Thoracic aorta endothelial cell (primary cell): Measurements from ENCODE around the gene ACTR8. TPM values are rescaled to one million over a fixed set of nuclear protein-coding genes. Genes with fewer than 3 reads are reported as not detected.

Experiments
- total RNA-seq: library from RNA; depleted of rRNA; stranded (reverse); fragments of >200 nt; gene quantifications from 2 replicates; pipeline ENCODE4 v1.2.3, GENCODE V29; 2012

The ACTR8 gene, protein sequence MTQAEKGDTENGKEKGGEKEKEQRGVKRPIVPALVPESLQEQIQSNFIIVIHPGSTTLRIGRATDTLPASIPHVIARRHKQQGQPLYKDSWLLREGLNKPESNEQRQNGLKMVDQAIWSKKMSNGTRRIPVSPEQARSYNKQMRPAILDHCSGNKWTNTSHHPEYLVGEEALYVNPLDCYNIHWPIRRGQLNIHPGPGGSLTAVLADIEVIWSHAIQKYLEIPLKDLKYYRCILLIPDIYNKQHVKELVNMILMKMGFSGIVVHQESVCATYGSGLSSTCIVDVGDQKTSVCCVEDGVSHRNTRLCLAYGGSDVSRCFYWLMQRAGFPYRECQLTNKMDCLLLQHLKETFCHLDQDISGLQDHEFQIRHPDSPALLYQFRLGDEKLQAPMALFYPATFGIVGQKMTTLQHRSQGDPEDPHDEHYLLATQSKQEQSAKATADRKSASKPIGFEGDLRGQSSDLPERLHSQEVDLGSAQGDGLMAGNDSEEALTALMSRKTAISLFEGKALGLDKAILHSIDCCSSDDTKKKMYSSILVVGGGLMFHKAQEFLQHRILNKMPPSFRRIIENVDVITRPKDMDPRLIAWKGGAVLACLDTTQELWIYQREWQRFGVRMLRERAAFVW
- 31.4 and 31.6 TPM in 2 replicates for total RNA-seq

GRCh38 chr3:53881691-53882593 is at the start of gene ACTR8:
Gene ACTR8, minus strand, starts transcription at chr3:53882152. Its CDS starts 51 bp downstream, at chr3:53882101.

GRCh38 chr3:53891497-53892285 is 9.7 kb upstream of the ACTR8 start, which contains the start of gene SELENOK:
Gene SELENOK, minus strand, starts transcription at chr3:53891859.

GRCh38 chr3:53846134-53846850 is 35.7 kb downstream of the ACTR8 start, which contains the start of the genes CHDH and IL17RB:
Gene CHDH, minus strand, starts transcription at chr3:53846419. Its CDS starts 22,411 bp downstream, at chr3:53824008.
Gene IL17RB, plus strand, starts transcription at chr3:53846568. Its CDS starts 21 bp downstream, at chr3:53846589.

Other genes with a start within 250 kb of the ACTR8 start
- gene CHDH, start 35.7 kb downstream of the ACTR8 start, total RNA-seq, result under 0.01 and 1.1 TPM in 2 replicates
- 0.22 TPM in 1 of 2 replicates, not detected in the other for gene IL17RB, start 35.6 kb downstream of the ACTR8 start, total RNA-seq
- 22.7 and 24.8 TPM in 2 replicates for gene SELENOK, start 9.7 kb upstream of the ACTR8 start, total RNA-seq
- under 0.01 TPM in 1 of 2 replicates, not detected in the other for gene CACNA2D3, start 240.4 kb upstream of the ACTR8 start, total RNA-seq